ENCODE measurements around the gene NECAP2.

GRCh38 chr1:16420424-16421118 lies 20.0 kb upstream of the NECAP2 start:
- no peak for TF ChIP-seq CTCF (IDR thresholded peaks at IDR 0.05)
- TF ChIP-seq POLR2A (IDR thresholded peaks at IDR 0.05), result no peak
- no peak for TF ChIP-seq POLR2AphosphoS5 (IDR thresholded peaks at IDR 0.05)
- TF ChIP-seq EP300 (IDR thresholded peaks at IDR 0.05), result no peak

Measured in suprapubic skin (tissue), 4 donors.